ENCODE data around the gene NCS1.

NCS1 gene

GRCh38 chr9:130147910-130148309 lies 24.3 kb upstream of the NCS1 start:
- DNase-seq (ENCODE audit: low spot score) = no peak

GRCh38 chr9:130149031-130149430 lies 23.2 kb upstream of the NCS1 start:
- DNase-seq (ENCODE audit: low spot score) = no peak

DNA sequence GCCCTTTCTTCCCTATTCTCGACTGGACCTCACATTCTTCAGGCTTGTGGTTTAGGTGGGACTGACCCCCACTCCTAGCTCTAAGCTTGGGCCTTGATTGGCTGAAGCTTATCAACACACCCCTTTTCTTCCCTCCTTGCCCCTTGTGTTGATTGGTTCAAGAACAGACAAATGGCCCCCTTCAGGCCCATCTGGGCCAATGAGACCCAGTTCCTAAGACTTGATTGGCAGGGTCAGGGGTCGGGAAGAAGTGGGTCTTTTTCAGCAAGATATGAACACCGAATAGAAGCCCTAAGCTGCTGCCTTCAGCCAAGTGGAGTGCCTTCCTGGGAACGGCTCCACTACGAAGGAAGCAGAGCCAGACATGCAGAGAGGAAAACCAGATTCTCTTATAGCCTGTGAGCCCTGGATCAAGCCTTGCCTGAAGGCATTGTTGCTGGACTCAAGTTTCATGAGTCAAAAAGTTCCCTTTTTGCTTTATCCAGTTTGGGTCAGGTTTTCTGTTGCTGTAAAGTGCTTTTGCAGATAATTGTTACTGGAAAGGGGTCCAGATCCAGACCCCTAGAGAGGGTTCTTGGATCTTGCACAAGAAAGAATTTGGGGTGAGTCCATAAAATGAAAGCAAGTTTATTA lies 22.4 kb upstream of the NCS1 start:
- DNase-seq (ENCODE audit: low spot score) = no peak

GRCh38 chr9:130150779-130151382 lies 21.3 kb upstream of the NCS1 start:
- DNase-seq (ENCODE audit: low spot score) = no peak

DNA sequence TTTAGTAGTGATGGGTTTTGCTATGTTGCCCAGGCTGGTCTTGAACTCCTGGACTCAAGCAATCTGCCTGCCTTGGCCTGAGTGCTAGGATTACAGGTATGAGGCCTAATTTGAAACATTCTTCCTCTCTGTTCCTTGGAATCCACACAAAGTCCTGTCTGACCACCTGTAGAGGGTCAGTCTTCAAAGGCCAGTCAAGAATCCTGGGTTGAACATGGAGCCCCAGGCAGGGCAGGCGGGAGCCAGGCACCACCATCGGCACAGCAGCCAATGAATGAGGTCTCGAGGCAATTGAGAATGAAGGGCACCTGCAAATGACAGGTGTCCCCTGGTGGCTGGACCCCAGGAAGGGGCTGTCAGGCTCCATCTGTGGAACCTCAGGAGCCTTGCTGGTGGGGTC lies 17.4 kb upstream of the NCS1 start:
- no peak for DNase-seq (ENCODE audit: low spot score)

GRCh38 chr9:130155647-130156046 lies 16.6 kb upstream of the NCS1 start:
- DNase-seq (ENCODE audit: low spot score) = no peak

DNA sequence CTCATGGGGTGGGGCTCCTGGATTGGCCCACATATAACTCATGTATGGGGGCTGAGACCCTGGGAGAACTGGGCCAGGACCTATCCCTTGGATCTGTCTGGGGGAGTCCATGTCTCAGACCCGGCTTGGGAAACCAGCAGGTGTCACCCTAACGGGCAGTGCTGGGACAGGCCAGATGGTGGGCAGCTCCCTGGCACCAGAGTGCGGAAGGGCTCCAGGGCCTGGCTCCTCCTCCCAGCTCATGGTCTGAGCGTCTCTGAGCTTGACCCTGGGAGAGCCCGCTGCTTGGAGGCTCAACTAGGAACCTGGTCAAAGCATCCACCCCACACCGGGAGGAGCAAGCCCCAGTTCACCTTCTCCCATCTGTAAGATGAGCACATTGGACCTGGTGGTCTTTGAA lies 15.5 kb upstream of the NCS1 start:
- no peak for DNase-seq (ENCODE audit: low spot score)

DNA sequence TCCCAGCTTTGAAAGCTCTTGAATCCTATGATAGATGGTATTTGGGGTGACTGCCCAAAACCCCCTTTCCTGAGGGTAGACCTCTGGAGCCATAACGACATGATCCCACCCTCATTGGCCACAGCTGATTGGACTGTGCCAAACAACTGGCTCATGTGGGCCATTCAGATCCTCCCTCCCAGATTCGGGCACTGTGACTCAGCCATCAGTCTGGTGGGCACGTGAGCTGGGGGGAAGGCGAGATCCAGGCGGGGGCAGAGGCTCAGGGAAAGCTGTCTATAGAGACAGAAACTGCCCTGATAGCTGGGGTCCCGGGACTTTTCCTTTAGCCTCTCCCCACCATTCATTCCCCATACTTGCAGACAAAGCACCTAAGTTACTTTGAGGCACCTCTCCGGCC lies 15.1 kb upstream of the NCS1 start:
- no peak for DNase-seq (ENCODE audit: low spot score)

- DNase-seq (ENCODE audit: low spot score) = no peak
Observed at GRCh38 chr9:130158001-130158400, 14.2 kb upstream of the NCS1 start.

GRCh38 chr9:130159057-130159456 lies 13.1 kb upstream of the NCS1 start:
- DNase-seq (ENCODE audit: low spot score) = no peak

- no peak for DNase-seq (ENCODE audit: low spot score)
Observed at GRCh38 chr9:130159915-130160670, 12.1 kb upstream of the NCS1 start.

DNA sequence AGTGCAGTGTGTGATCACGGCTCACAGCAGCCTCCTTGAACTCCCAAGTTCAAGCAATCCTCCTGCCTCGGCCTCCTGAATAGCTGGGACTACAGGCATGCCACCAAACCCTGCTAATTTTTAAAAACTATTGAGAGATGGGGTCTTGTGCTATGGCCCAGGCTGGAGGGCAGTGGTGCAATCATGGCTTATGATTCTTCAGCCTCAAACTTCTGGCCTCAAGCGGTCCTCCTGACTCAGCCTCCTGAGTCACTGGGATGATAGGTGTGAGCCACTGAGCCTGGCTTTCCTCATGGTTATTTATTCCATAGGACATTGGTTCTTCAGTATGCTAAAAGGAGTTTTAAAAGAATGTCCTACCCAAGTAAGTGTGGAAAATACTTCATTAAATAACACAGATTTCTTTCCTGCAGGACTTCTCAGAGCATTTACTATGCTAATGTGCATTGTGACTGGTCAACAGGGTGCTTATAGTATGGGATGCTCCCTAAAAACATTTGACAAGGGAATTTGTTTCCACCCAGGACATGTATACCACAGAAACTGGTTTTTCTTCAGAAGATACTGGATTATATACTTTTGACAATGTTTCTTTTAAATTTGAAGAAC lies 11.2 kb upstream of the NCS1 start:
- no peak for DNase-seq (ENCODE audit: low spot score)

- no peak for DNase-seq (ENCODE audit: low spot score)
Observed at GRCh38 chr9:130165579-130165978, 6.6 kb upstream of the NCS1 start.

- no peak for DNase-seq (ENCODE audit: low spot score)
Observed at GRCh38 chr9:130166399-130166798, 5.8 kb upstream of the NCS1 start.

- DNase-seq (ENCODE audit: low spot score) = no peak
Observed at GRCh38 chr9:130167927-130168326, 4.3 kb upstream of the NCS1 start.

- no peak for DNase-seq (ENCODE audit: low spot score)
Observed at GRCh38 chr9:130171226-130172148, 717 bp upstream of the NCS1 start.

- no peak for DNase-seq (ENCODE audit: low spot score)
Observed at GRCh38 chr9:130172858-130173665, 858 bp downstream of the NCS1 start.

- DNase-seq (ENCODE audit: low spot score) = no peak
Observed at GRCh38 chr9:130173666-130173983, 1.4 kb downstream of the NCS1 start.

GRCh38 chr9:130174025-130174424 lies 1.8 kb downstream of the NCS1 start:
- DNase-seq (ENCODE audit: low spot score) = no peak

- DNase-seq (ENCODE audit: low spot score) = no peak
Observed at GRCh38 chr9:130174920-130175321, 2.7 kb downstream of the NCS1 start.

- no peak for DNase-seq (ENCODE audit: low spot score)
Observed at GRCh38 chr9:130175355-130175754, 3.2 kb downstream of the NCS1 start.
